ENCODE data around the gene PHLDB3. TPM values are rescaled to one million over a fixed set of nuclear protein-coding genes. Genes with fewer than 3 reads are reported as not detected.
A peak's percentile ranks its signal among the peaks of the same experiment; 100 is the strongest.

The PHLDB3 gene
- total and polyA plus RNA-seq, 4 donors: 4.8 to 18.5 (median 9.9) TPM

- DNase-seq (no peak), ATAC-seq (ENCODE audit: low FRiP score) (no peak)
- H3K4me3 ChIP-seq (ENCODE audit: low read length in 2 of 2): no peak overlapping the region
- no peak overlapping the region for H3K27ac ChIP-seq (ENCODE audit: low read depth in 1 of 2, low read length in 2 of 2)
- no peaks in the 10 kb centered on the region for H3K9me3 ChIP-seq (ENCODE audit: control insufficient read depth, low read length)
- no peaks in the 10 kb centered on the region for H3K36me3 ChIP-seq (ENCODE audit: control insufficient read depth in 1 of 2, insufficient read depth in 2 of 2, low read length in 1 of 2)
- intact Hi-C loops (cut with DNase I): loop anchor here in 1 of 2 donors (1.0 kb wide), 1 partner anchor 10 kb away; no protein-coding TSS in a partner anchor
- H3K4me1 ChIP-seq (ENCODE audit: control insufficient read depth in 1 of 2, insufficient read depth in 2 of 2, low read length in 2 of 2): no peaks in the 10 kb centered on the region
- WGBS, 2 donors: 73 to 75% methylated on average over 4 of the region's 4 CpGs
- no peaks in the 10 kb centered on the region for H3K27me3 ChIP-seq (ENCODE audit: control insufficient read depth in 1 of 2, insufficient read depth in 2 of 2, low read length in 1 of 2)
These were observed 30.1 kb downstream of the PHLDB3 start for GRCh38 chr19:43474487-43474886.

GRCh38 chr19:43471091-43471490 is 33.5 kb downstream of the PHLDB3 start:
- no peak overlapping the region for H3K27ac ChIP-seq (ENCODE audit: low read depth in 1 of 2, low read length in 2 of 2)
- intact Hi-C loops (cut with DNase I): no loop called here

GRCh38 chr19:43470288-43470687 is 34.3 kb downstream of the PHLDB3 start:
- no peaks in the 10 kb centered on the region for H3K27me3 ChIP-seq (ENCODE audit: control insufficient read depth in 1 of 2, insufficient read depth in 2 of 2, low read length in 1 of 2)
- 77 to 81% methylated on average over 10 of the region's 10 CpGs for WGBS, 2 donors
- ATAC-seq (ENCODE audit: low FRiP score): no peak
- H3K27ac ChIP-seq (ENCODE audit: low read depth in 1 of 2, low read length in 2 of 2): no peak overlapping the region
- intact Hi-C loops (cut with DNase I): no loop called here
- no peaks in the 10 kb centered on the region for H3K36me3 ChIP-seq (ENCODE audit: control insufficient read depth in 1 of 2, insufficient read depth in 2 of 2, low read length in 1 of 2)
- no peaks in the 10 kb centered on the region for H3K9me3 ChIP-seq (ENCODE audit: control insufficient read depth, low read length)
- no peaks in the 10 kb centered on the region for H3K4me1 ChIP-seq (ENCODE audit: control insufficient read depth in 1 of 2, insufficient read depth in 2 of 2, low read length in 2 of 2)
- DNase-seq: no peak
- no peak overlapping the region for H3K4me3 ChIP-seq (ENCODE audit: low read length in 2 of 2)

More at GRCh38 chr19:43471091-43471490, 33.5 kb downstream of the PHLDB3 start:
- DNase-seq (no peak), ATAC-seq (ENCODE audit: low FRiP score) (no peak)
- Histone ChIP-seq H3K27me3 (ENCODE audit: control insufficient read depth in 1 of 2, insufficient read depth in 2 of 2, low read length in 1 of 2) (no peaks in the 10 kb centered on the region), H3K4me3 (ENCODE audit: low read length in 2 of 2) (no peak overlapping the region), H3K4me1 (ENCODE audit: control insufficient read depth in 1 of 2, insufficient read depth in 2 of 2, low read length in 2 of 2) (no peaks in the 10 kb centered on the region), H3K36me3 (ENCODE audit: control insufficient read depth in 1 of 2, insufficient read depth in 2 of 2, low read length in 1 of 2) (no peaks in the 10 kb centered on the region), H3K9me3 (ENCODE audit: control insufficient read depth, low read length) (no peaks in the 10 kb centered on the region)
- WGBS, 2 donors: 86 to 90% methylated on average over 5 of the region's 5 CpGs

- no peak overlapping the region for H3K27ac ChIP-seq (ENCODE audit: low read depth in 1 of 2, low read length in 2 of 2)
- DNase-seq: no peak
- H3K27me3 ChIP-seq (ENCODE audit: control insufficient read depth in 1 of 2, insufficient read depth in 2 of 2, low read length in 1 of 2): no peaks in the 10 kb centered on the region
- no peaks in the 10 kb centered on the region for H3K4me1 ChIP-seq (ENCODE audit: control insufficient read depth in 1 of 2, insufficient read depth in 2 of 2, low read length in 2 of 2)
- 78 to 85% methylated on average over 1 of the region's 1 CpG for WGBS, 2 donors
- H3K9me3 ChIP-seq (ENCODE audit: control insufficient read depth, low read length): no peaks in the 10 kb centered on the region
- no peak for ATAC-seq (ENCODE audit: low FRiP score)
- intact Hi-C loops (cut with DNase I): no loop called here
- H3K36me3 ChIP-seq (ENCODE audit: control insufficient read depth in 1 of 2, insufficient read depth in 2 of 2, low read length in 1 of 2): no peaks in the 10 kb centered on the region
- H3K4me3 ChIP-seq (ENCODE audit: low read length in 2 of 2): no peak overlapping the region
These were observed 35.4 kb downstream of the PHLDB3 start for GRCh38 chr19:43469160-43469480.

- no peaks in the 10 kb centered on the region for H3K36me3 ChIP-seq (ENCODE audit: control insufficient read depth in 1 of 2, insufficient read depth in 2 of 2, low read length in 1 of 2)
- WGBS, 2 donors: 95 to 96% methylated on average over 4 of the region's 4 CpGs
- H3K27me3 ChIP-seq (ENCODE audit: control insufficient read depth in 1 of 2, insufficient read depth in 2 of 2, low read length in 1 of 2): no peaks in the 10 kb centered on the region
- DNase-seq (no peak), ATAC-seq (ENCODE audit: low FRiP score) (no peak)
- H3K4me1 ChIP-seq (ENCODE audit: control insufficient read depth in 1 of 2, insufficient read depth in 2 of 2, low read length in 2 of 2): no peaks in the 10 kb centered on the region
- H3K4me3 ChIP-seq (ENCODE audit: low read length in 2 of 2): no peak overlapping the region
- H3K9me3 ChIP-seq (ENCODE audit: control insufficient read depth, low read length): no peaks in the 10 kb centered on the region
- H3K27ac ChIP-seq (ENCODE audit: low read depth in 1 of 2, low read length in 2 of 2): no peak overlapping the region
- intact Hi-C loops (cut with DNase I): no loop called here
These were observed 36.0 kb downstream of the PHLDB3 start for GRCh38 chr19:43468354-43469159.

- H3K36me3 ChIP-seq (ENCODE audit: control insufficient read depth in 1 of 2, insufficient read depth in 2 of 2, low read length in 1 of 2): no peaks in the 10 kb centered on the region
- no peaks in the 10 kb centered on the region for H3K27me3 ChIP-seq (ENCODE audit: control insufficient read depth in 1 of 2, insufficient read depth in 2 of 2, low read length in 1 of 2)
- no peak overlapping the region for H3K4me3 ChIP-seq (ENCODE audit: low read length in 2 of 2)
- no peaks in the 10 kb centered on the region for H3K4me1 ChIP-seq (ENCODE audit: control insufficient read depth in 1 of 2, insufficient read depth in 2 of 2, low read length in 2 of 2)
- DNase-seq: no peak
- 91 to 96% methylated on average over 4 of the region's 4 CpGs for WGBS, 2 donors
- ATAC-seq (ENCODE audit: low FRiP score): no peak
- intact Hi-C loops (cut with DNase I): no loop called here
- H3K27ac ChIP-seq (ENCODE audit: low read depth in 1 of 2, low read length in 2 of 2): no peak overlapping the region
- H3K9me3 ChIP-seq (ENCODE audit: control insufficient read depth, low read length): no peaks in the 10 kb centered on the region
These were observed 36.8 kb downstream of the PHLDB3 start for GRCh38 chr19:43467730-43468129.

- intact Hi-C loops (cut with DNase I): no loop called here
- 87 to 88% methylated on average over 6 of the region's 6 CpGs for WGBS, 2 donors
These were observed 37.3 kb downstream of the PHLDB3 start for GRCh38 chr19:43467276-43467675.

GRCh38 chr19:43466793-43467192 is 37.8 kb downstream of the PHLDB3 start:
- 91 to 100% methylated on average over 1 of the region's 1 CpG for WGBS, 2 donors
- H3K27ac ChIP-seq (ENCODE audit: low read depth in 1 of 2, low read length in 2 of 2): no peak overlapping the region
- H3K27me3 ChIP-seq (ENCODE audit: control insufficient read depth in 1 of 2, insufficient read depth in 2 of 2, low read length in 1 of 2): no peaks in the 10 kb centered on the region
- DNase-seq (no peak), ATAC-seq (ENCODE audit: low FRiP score) (no peak)
- H3K36me3 ChIP-seq (ENCODE audit: control insufficient read depth in 1 of 2, insufficient read depth in 2 of 2, low read length in 1 of 2): no peaks in the 10 kb centered on the region
- no peaks in the 10 kb centered on the region for H3K4me1 ChIP-seq (ENCODE audit: control insufficient read depth in 1 of 2, insufficient read depth in 2 of 2, low read length in 2 of 2)
- intact Hi-C loops (cut with DNase I): no loop called here
- H3K4me3 ChIP-seq (ENCODE audit: low read length in 2 of 2): no peak overlapping the region
- H3K9me3 ChIP-seq (ENCODE audit: control insufficient read depth, low read length): no peaks in the 10 kb centered on the region

More at GRCh38 chr19:43467276-43467675, 37.3 kb downstream of the PHLDB3 start:
- H3K27me3 ChIP-seq (ENCODE audit: control insufficient read depth in 1 of 2, insufficient read depth in 2 of 2, low read length in 1 of 2): no peaks in the 10 kb centered on the region
- H3K27ac ChIP-seq (ENCODE audit: low read depth in 1 of 2, low read length in 2 of 2): no peak overlapping the region
- H3K4me1 ChIP-seq (ENCODE audit: control insufficient read depth in 1 of 2, insufficient read depth in 2 of 2, low read length in 2 of 2): no peaks in the 10 kb centered on the region
- H3K36me3 ChIP-seq (ENCODE audit: control insufficient read depth in 1 of 2, insufficient read depth in 2 of 2, low read length in 1 of 2): no peaks in the 10 kb centered on the region
- DNase-seq (no peak), ATAC-seq (ENCODE audit: low FRiP score) (no peak)
- no peaks in the 10 kb centered on the region for H3K9me3 ChIP-seq (ENCODE audit: control insufficient read depth, low read length)
- H3K4me3 ChIP-seq (ENCODE audit: low read length in 2 of 2): no peak overlapping the region

- Histone ChIP-seq H3K36me3 (ENCODE audit: control insufficient read depth in 1 of 2, insufficient read depth in 2 of 2, low read length in 1 of 2) (no peaks in the 10 kb centered on the region), H3K9me3 (ENCODE audit: control insufficient read depth, low read length) (no peaks in the 10 kb centered on the region), H3K4me1 (ENCODE audit: control insufficient read depth in 1 of 2, insufficient read depth in 2 of 2, low read length in 2 of 2) (no peaks in the 10 kb centered on the region), H3K4me3 (ENCODE audit: low read length in 2 of 2) (no peak within 1 kb of the TSS), H3K27ac (ENCODE audit: low read depth in 1 of 2, low read length in 2 of 2) (no peak within 1 kb of the TSS), H3K27me3 (ENCODE audit: control insufficient read depth in 1 of 2, insufficient read depth in 2 of 2, low read length in 1 of 2) (no peaks in the 10 kb centered on the region)
- 24 to 25% methylated on average over 24 of the region's 24 CpGs for WGBS, 2 donors
- peak in 1 of 2 donors; percentile 81 for DNase-seq
- intact Hi-C loops (cut with DNase I): no loop called here
- no peak for ATAC-seq (ENCODE audit: low FRiP score)
These were observed 39.0 kb downstream of the PHLDB3 start, which contains the start of gene LYPD3 for GRCh38 chr19:43465468-43466120. LYPD3 (minus strand) TSS chr19:43465608; CDS start chr19:43465571, 37 bp downstream.

All from aorta (tissue), 5 donors.